Right kidney (tissue), 1 donor: ENCODE measurements around the gene IQSEC3.

ENCODE experiments used
- DNase-seq: peaks from one replicate; pipeline ENCODE4 v3.0.0-alpha.2; 2016

IQSEC3 gene

GRCh38 chr12:165862-166368 is 99.3 kb downstream of the IQSEC3 start:
- DNase-seq = no peak

DNA sequence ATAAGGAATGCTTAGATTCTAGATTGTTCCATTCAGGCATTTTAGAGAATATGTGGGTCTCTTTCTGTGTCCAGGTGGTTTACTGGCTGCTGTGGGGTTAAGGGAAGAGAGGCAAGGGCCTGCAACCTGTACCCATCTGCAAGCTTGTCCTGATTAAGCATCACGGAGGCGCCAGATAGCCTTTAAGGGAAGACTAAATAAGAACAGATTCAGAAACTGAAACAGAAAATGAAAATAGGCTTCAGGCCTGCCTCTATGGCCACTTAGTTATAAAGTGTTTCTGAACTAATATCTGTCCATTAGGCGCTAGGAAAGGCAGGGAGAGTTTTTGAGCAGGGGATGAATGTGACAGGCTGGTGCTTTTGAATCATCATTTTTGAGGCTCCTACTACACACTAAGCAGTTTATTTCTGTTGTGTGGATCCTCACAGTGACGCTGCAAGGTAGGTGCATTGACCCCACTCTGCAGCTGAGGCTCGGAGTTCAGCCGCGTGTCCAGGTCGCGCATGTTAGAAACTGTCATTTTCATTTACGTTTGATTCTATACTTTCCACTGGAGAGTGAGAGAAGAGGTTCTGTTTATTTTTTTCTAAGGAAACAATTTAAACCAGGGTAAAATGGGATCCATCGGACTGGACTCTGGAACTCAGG is 100.0 kb downstream of the IQSEC3 start:
- DNase-seq = no peak

DNA sequence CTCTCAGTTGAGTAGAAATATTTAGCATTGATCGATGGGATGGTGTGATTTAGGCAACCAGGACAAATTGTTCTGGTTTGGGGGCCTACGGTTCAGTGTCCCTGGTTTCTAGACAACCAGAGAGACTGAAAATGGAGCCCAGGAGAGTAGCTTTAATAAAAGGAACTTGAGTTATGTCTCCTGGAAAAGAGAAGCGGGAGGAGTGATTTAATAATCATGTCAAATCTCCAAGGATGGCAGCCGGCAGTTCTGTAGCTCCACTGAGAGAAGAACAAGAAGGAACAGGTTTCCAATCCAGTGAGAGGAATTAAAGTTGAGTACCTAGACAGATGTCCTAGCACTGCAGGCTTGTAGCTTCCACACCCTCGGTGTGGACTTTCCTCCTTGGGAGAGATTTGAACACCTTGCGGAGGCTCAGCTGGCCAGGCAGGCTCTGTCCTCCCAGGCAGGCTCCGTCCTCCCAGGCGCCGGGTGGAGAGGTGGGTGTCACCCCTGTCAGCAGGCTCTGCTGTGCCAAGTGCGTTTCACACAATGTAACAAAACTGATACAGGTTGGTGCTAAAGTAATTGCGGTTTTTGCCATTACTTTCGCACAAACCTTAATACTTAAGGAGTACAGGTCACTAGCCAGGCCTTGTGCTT is 101.5 kb downstream of the IQSEC3 start:
- no peak for DNase-seq

GRCh38 chr12:168763-169525 is 102.4 kb downstream of the IQSEC3 start:
- peak; percentile 57 for DNase-seq

- no peak for DNase-seq
These were observed 103.2 kb downstream of the IQSEC3 start for GRCh38 chr12:169528-170370.

DNA sequence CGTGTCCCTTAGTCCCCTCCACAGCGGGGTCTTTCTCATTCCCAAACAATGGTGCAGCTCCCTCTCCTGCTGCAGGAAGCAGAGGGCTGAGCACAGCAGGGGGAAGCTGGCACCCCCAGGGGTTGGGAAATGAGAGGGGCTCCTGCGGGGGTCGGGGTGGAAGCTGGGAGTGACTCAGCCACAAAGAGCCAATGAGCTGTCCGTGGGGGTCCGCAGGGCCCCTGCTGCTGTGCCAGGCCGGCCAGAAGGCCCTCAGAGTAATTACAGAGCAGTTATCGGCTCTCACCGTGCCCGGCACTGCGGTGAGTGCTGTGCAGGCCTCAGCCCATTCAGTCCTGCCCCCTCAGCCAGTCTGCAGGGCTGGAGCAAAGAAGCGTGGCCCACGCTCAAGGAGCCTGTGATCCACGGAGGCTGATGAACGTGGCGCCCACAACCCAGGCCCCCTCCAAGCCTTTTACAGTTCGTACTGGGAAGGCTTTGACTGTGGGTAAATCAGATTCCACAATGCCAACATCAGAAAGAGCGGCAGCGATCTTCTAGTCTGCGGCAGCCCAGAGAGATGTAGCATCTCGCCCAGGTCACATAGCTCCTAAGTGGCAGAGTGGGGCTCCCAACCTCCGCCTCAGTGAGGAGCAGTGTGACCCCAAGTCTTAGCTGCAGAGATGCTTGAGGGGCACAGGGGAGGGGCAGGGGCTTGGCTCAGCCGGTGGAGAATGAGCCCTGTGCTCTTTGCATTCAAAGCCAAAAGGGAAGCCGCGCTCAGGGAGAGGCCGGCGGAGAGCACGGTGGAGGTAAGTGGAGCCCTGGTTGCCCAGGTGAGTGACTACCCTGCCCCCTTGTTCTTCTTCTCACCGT is 104.0 kb downstream of the IQSEC3 start:
- no peak for DNase-seq

DNA sequence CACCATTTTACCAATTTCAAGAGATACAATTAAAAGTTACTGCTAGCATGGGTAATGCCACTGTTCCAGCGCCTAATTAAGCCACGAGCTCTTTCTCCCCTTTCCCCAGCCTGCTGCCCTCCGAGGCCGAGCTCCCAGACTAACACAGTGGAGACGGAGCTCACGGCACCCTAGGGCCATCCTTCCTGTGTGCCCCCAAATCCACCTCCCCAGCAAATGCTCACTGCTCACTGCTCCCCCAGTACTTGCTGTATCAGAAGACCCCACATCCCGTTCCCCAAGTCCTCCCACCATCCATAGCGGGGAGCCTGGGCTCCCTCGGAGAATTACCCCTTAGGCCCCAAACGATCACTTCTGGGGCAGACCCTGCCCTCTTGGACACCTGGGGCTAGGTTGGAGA is 104.7 kb downstream of the IQSEC3 start:
- DNase-seq = no peak

GRCh38 chr12:171743-172676 is 105.4 kb downstream of the IQSEC3 start:
- DNase-seq = no peak

DNA sequence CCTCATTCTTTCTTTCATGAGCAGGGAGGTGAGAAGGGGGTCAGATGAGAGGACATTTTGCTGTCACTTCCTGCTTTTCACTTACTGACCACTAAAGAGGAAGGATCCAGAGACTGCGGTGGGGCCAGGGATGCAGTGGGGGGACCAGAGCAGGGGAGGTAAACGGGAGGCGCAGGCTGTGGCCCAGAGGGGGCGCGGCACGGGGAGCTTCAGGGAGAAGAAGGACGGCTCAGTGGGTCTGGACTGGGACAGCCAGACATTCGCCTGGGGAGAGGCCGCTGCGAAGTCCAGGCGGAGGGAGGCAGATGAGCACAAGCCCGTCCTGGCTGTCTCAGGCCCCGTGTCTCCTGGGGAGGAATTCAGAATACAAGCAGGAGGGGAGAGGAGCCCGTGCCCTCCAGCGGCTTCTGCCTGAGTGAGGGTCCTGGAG is 106.2 kb downstream of the IQSEC3 start:
- DNase-seq = no peak

GRCh38 chr12:174124-174523 is 107.6 kb downstream of the IQSEC3 start:
- DNase-seq = no peak

GRCh38 chr12:174596-174995 is 108.0 kb downstream of the IQSEC3 start:
- no peak for DNase-seq

- no peak for DNase-seq
These were observed 108.7 kb downstream of the IQSEC3 start for GRCh38 chr12:175250-175649.

DNA sequence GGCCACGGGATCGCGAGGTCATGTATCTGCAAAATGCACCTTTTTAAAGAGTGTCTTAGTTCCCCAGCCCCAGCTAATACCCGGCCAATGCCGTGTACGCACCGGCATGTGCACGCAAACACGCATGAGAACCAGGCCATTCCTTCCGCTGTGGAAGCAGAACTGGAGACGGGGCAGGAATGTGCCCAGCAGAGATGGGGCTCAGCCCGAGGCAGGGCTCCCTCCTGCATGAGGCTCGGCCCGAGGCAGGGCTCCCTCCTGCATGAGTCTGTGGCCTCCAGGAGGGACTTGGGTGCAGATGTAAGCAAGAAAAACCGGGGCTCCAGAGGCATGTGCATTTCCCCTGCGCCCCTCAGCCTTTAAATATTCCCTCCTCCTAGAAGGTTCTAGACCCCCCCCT is 109.2 kb downstream of the IQSEC3 start:
- no peak for DNase-seq

- DNase-seq = no peak
These were observed 110.0 kb downstream of the IQSEC3 start for GRCh38 chr12:176321-177181.

DNA sequence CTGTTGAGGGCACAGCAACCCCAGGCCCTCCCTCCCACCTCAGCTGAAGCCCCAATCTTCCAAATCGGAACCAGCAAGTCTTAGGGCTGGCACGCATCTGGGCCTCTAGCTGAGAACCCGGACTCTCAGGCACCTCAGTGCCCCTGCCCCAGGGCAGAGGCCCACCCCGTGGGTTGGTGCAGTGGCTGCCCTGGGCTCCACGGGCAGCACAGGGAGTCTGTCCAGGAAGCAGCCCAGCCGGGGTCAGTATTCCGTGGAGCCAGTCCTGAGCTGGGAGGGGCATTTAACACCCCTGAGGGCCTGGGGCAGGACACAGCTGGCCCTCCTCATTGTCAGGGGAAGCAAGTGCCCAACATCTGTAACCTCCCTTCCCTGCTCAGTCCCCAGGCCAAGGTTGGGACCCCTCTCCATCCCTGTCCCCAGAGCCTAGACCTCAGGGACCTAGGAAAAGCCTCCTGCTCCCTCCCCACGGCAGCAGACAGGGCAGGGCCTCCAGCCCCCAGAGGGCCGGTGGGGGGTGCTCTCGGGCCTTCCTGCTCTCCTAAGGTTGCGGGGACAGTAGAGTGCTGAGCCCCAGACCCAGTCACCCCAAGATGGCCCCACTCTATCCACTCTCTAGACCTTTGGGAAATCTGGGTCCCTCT is 110.9 kb downstream of the IQSEC3 start:
- DNase-seq = no peak

DNA sequence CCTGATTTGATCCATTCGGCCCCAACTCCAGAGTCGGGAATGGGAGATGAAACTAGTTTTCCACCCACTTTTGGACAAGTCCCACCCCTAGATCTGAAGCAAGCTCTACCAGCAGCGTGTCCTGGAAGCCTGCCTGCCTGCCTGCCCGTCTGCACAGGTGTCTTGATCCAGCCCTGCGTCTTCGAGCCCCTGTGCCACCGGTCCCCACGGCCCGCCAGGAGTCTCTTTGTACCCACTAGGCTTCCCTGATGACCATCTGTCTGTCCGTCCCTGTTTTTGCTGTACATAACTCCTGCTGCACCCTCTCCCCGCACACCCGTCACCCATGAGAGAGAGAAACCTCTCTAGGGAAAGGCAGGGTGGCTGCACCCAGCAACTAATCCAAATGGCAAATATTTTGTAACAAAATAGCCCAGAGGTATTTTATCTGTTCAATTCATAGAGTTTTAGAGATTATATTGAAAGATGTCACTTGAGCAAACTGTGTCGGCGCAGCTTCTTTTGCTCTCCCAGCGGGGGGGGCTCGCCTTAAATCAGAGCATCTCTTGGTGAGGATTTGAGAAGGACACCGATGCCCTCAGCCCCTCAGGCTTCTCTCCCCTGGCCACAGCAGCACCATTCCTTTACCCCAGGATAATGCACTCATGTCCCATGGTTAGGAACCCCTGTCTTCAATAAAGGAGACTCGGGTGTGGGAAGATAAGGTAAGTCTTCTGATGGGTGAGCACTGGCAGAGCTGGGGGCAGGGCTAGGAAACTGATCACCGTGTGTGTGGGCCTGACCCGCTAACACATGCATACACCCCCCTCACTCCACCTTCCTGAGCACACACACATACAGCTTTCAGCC is 111.6 kb downstream of the IQSEC3 start:
- no peak for DNase-seq

DNA sequence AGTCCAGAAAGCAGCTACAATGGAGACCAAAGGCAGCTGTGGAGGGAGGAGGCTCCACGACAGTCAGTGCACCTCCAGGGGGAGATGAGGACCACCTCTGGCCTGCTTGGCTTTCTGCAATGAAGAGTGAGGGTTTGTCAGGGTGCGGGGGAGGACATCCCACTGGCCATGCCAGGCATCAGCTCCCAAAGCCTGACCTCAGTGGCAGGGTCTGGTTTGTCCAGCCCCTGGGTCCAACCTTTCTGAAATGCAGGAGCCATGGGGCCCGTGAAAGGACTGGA is 112.2 kb downstream of the IQSEC3 start:
- no peak for DNase-seq
